ENCODE results near the gene ADAMTS12. TPM values are rescaled to one million over a fixed set of nuclear protein-coding genes. Genes with fewer than 3 reads are reported as not detected.

ADAMTS12 gene
- total RNA-seq, 1 donor from 2014 or later: 2.0 TPM

Small RNAs within 50 kb of the gene (small RNA-seq; reads per million reads assigned to genes)
- not detected for gene RNU6-923P (ENCODE audit: low replicate concordance)

Other genes with a start within 250 kb of the ADAMTS12 start
- 0.98 TPM for gene RXFP3, start 44.4 kb upstream of the ADAMTS12 start, total RNA-seq
- gene SLC45A2, start 92.7 kb upstream of the ADAMTS12 start, total RNA-seq: 0.49 TPM
- gene AMACR, start 116.1 kb upstream of the ADAMTS12 start, total RNA-seq: 4.4 TPM
- 12.5 TPM for gene C1QTNF3, start 151.2 kb upstream of the ADAMTS12 start, total RNA-seq